Measurements from ENCODE around the gene APIP. TPM values are rescaled to one million over a fixed set of nuclear protein-coding genes. Genes with fewer than 3 reads are reported as not detected.

The APIP gene
- total RNA-seq, 1 donor, result 27.5 TPM

- DNase-seq (ENCODE audit: insufficient read length, low spot score, missing footprints), result no peak
- no peaks in the 10 kb centered on the region for H3K79me2 ChIP-seq (ENCODE audit: insufficient read depth, low read length)
Observed at GRCh38 chr11:34962034-34962433, 45.9 kb upstream of the APIP start.

GRCh38 chr11:34960277-34960676, 44.1 kb upstream of the APIP start:
- H3K79me2 ChIP-seq (ENCODE audit: insufficient read depth, low read length), result no peaks in the 10 kb centered on the region
- no peak for TF ChIP-seq CTCF (IDR thresholded peaks at IDR 0.05; ENCODE audit: extremely low read depth, low read depth, low read length)
- H4K20me1 ChIP-seq (ENCODE audit: insufficient read depth, low read length), result no peaks in the 10 kb centered on the region
- DNase-seq (ENCODE audit: insufficient read length, low spot score, missing footprints), result no peak
- H3K4me3 ChIP-seq (ENCODE audit: insufficient read depth, low read length), result no peak overlapping the region
- no peaks in the 10 kb centered on the region for H3K36me3 ChIP-seq (ENCODE audit: insufficient read depth, low read length)
- H3K4me1 ChIP-seq (ENCODE audit: insufficient read depth, low read length), result no peaks in the 10 kb centered on the region
- no peaks in the 10 kb centered on the region for H3K27me3 ChIP-seq (ENCODE audit: insufficient read depth, low read length)
- no peak overlapping the region for H3K27ac ChIP-seq (ENCODE audit: low read depth, low read length)
- no peak overlapping the region for H2AFZ ChIP-seq (ENCODE audit: low read length)
- no peaks in the 10 kb centered on the region for H3K9me3 ChIP-seq (ENCODE audit: low read depth, low read length)
- H3K4me2 ChIP-seq (ENCODE audit: insufficient read depth, low read length), result no peak overlapping the region

More at GRCh38 chr11:34962034-34962433, 45.9 kb upstream of the APIP start:
- Histone ChIP-seq H3K36me3 (ENCODE audit: insufficient read depth, low read length) (peaks cover 6% of the 10 kb centered on the region), H2AFZ (ENCODE audit: low read length) (no peak overlapping the region), H3K9me3 (ENCODE audit: low read depth, low read length) (no peaks in the 10 kb centered on the region), H3K4me2 (ENCODE audit: insufficient read depth, low read length) (no peak overlapping the region), H3K4me1 (ENCODE audit: insufficient read depth, low read length) (no peaks in the 10 kb centered on the region), H3K27me3 (ENCODE audit: insufficient read depth, low read length) (no peaks in the 10 kb centered on the region), H4K20me1 (ENCODE audit: insufficient read depth, low read length) (no peaks in the 10 kb centered on the region), H3K27ac (ENCODE audit: low read depth, low read length) (no peak overlapping the region), H3K4me3 (ENCODE audit: insufficient read depth, low read length) (no peak overlapping the region)
- no peak for TF ChIP-seq CTCF (IDR thresholded peaks at IDR 0.05; ENCODE audit: extremely low read depth, low read depth, low read length)

GRCh38 chr11:34959770-34960169, 43.6 kb upstream of the APIP start:
- Histone ChIP-seq H3K9me3 (ENCODE audit: low read depth, low read length) (no peaks in the 10 kb centered on the region), H3K4me2 (ENCODE audit: insufficient read depth, low read length) (no peak overlapping the region)

GRCh38 chr11:34957606-34958005, 41.4 kb upstream of the APIP start:
- no peak for TF ChIP-seq CTCF (IDR thresholded peaks at IDR 0.05; ENCODE audit: extremely low read depth, low read depth, low read length)
- DNase-seq (ENCODE audit: insufficient read length, low spot score, missing footprints), result no peak
- no peaks in the 10 kb centered on the region for H4K20me1 ChIP-seq (ENCODE audit: insufficient read depth, low read length)
- no peak overlapping the region for H2AFZ ChIP-seq (ENCODE audit: low read length)
- H3K4me2 ChIP-seq (ENCODE audit: insufficient read depth, low read length), result no peak overlapping the region
- no peaks in the 10 kb centered on the region for H3K79me2 ChIP-seq (ENCODE audit: insufficient read depth, low read length)
- no peaks in the 10 kb centered on the region for H3K27me3 ChIP-seq (ENCODE audit: insufficient read depth, low read length)
- no peaks in the 10 kb centered on the region for H3K9me3 ChIP-seq (ENCODE audit: low read depth, low read length)
- no peak overlapping the region for H3K4me3 ChIP-seq (ENCODE audit: insufficient read depth, low read length)
- no peaks in the 10 kb centered on the region for H3K4me1 ChIP-seq (ENCODE audit: insufficient read depth, low read length)
- H3K36me3 ChIP-seq (ENCODE audit: insufficient read depth, low read length), result no peaks in the 10 kb centered on the region
- H3K27ac ChIP-seq (ENCODE audit: low read depth, low read length), result no peak overlapping the region

More at GRCh38 chr11:34959770-34960169, 43.6 kb upstream of the APIP start:
- Histone ChIP-seq H3K79me2 (ENCODE audit: insufficient read depth, low read length) (no peaks in the 10 kb centered on the region), H4K20me1 (ENCODE audit: insufficient read depth, low read length) (no peaks in the 10 kb centered on the region), H3K27me3 (ENCODE audit: insufficient read depth, low read length) (no peaks in the 10 kb centered on the region), H2AFZ (ENCODE audit: low read length) (no peak overlapping the region), H3K36me3 (ENCODE audit: insufficient read depth, low read length) (no peaks in the 10 kb centered on the region), H3K4me3 (ENCODE audit: insufficient read depth, low read length) (no peak overlapping the region), H3K4me1 (ENCODE audit: insufficient read depth, low read length) (no peaks in the 10 kb centered on the region), H3K27ac (ENCODE audit: low read depth, low read length) (no peak overlapping the region)
- no peak for TF ChIP-seq CTCF (IDR thresholded peaks at IDR 0.05; ENCODE audit: extremely low read depth, low read depth, low read length)
- no peak for DNase-seq (ENCODE audit: insufficient read length, low spot score, missing footprints)
